GM12878 (cell line): ENCODE measurements around the gene SEZ6L2.

Experiments used
- CHD4 ChIP-seq: fragments of 200-600 bp; sonication (generic); IDR thresholded peaks from 2 replicates; pipeline ENCODE4 v1.6.1; 2016; ENCODE audit warnings: mild to moderate bottlenecking
- LARP7 ChIP-seq: fragments of 450-650 bp; IDR thresholded peaks from 2 replicates; pipeline ENCODE4 v1.6.1; 2017; ENCODE audit warnings: mild to moderate bottlenecking
- MEF2A ChIP-seq: IDR thresholded peaks from 2 replicates; pipeline ENCODE4 v1.6.1; 2011; ENCODE audit warnings: low read depth, mild to moderate bottlenecking, low read length, moderate library complexity; ENCODE audit not compliant: insufficient read depth
- NFYB ChIP-seq: IDR thresholded peaks from 2 replicates; pipeline ENCODE4 v1.6.1; 2011; ENCODE audit warnings: low read depth, mild to moderate bottlenecking, low read length, improper control_type of control experiment, moderate library complexity; ENCODE audit not compliant: insufficient read depth
- POLR2AphosphoS5 ChIP-seq: IDR thresholded peaks from 2 replicates; pipeline ENCODE4 v1.6.1; 2011; ENCODE audit warnings: mild to moderate bottlenecking, low read length, inconsistent platforms
- TF ChIP-seq, protein P1 (sequence below), 3 experiments: IDR thresholded peaks in 2 of 3; conservative IDR thresholded peaks in 1 of 3; 2 replicates each; pipeline ENCODE4 v1.5.1; 2011; ENCODE audit warnings: low read depth in 3 of 3, low read length in 3 of 3, mild to moderate bottlenecking in 3 of 3, control low read depth in 2 of 3, moderate library complexity in 2 of 3, inconsistent platforms in 1 of 3, mixed read lengths in 1 of 3; ENCODE audit not compliant: control insufficient read depth in 2 of 3, insufficient read depth in 1 of 3; ENCODE audit errors: extremely low read depth in 1 of 3
- TF ChIP-seq, protein P2 (sequence below): fragments of 450-650 bp; IDR thresholded peaks from 2 replicates; pipeline ENCODE4 v1.6.1; 2017; ENCODE audit warnings: mild to moderate bottlenecking, moderate library complexity

DNA sequence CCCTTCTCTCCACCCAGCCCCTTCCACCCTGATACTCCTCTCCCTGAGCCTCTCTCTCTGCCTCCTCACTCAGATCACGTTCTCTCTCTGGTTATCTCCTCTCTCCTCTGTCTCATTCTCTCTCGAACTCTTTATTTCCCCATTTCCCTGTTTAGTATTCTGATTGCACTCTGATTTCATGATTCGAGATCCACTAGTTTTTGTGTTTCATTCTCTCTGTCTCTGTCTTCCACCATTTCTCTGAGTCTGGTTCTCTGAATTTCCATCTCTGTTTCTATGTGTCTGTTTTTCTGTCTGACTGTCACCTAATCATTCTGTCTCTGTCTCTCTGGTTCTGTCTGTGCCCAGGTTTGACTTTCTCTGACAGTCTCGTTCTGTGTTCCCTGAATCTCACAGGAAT lies 2.0 kb downstream of the SEZ6L2 start:
- TF ChIP-seq, protein P1, sequence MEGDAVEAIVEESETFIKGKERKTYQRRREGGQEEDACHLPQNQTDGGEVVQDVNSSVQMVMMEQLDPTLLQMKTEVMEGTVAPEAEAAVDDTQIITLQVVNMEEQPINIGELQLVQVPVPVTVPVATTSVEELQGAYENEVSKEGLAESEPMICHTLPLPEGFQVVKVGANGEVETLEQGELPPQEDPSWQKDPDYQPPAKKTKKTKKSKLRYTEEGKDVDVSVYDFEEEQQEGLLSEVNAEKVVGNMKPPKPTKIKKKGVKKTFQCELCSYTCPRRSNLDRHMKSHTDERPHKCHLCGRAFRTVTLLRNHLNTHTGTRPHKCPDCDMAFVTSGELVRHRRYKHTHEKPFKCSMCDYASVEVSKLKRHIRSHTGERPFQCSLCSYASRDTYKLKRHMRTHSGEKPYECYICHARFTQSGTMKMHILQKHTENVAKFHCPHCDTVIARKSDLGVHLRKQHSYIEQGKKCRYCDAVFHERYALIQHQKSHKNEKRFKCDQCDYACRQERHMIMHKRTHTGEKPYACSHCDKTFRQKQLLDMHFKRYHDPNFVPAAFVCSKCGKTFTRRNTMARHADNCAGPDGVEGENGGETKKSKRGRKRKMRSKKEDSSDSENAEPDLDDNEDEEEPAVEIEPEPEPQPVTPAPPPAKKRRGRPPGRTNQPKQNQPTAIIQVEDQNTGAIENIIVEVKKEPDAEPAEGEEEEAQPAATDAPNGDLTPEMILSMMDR (IDR thresholded peaks at IDR 0.05 in 2 of 3, conservative IDR thresholded peaks at IDR 0.05 in 1 of 3; ENCODE audit: control insufficient read depth in 2 of 3, extremely low read depth in 1 of 3, insufficient read depth in 1 of 3, low read depth in 3 of 3, low read length in 3 of 3): no peak
- no peak for TF ChIP-seq MEF2A
- TF ChIP-seq LARP7: no peak
- TF ChIP-seq POLR2AphosphoS5: no peak
- TF ChIP-seq CHD4: no peak
- TF ChIP-seq NFYB: no peak
- TF ChIP-seq, protein P2, sequence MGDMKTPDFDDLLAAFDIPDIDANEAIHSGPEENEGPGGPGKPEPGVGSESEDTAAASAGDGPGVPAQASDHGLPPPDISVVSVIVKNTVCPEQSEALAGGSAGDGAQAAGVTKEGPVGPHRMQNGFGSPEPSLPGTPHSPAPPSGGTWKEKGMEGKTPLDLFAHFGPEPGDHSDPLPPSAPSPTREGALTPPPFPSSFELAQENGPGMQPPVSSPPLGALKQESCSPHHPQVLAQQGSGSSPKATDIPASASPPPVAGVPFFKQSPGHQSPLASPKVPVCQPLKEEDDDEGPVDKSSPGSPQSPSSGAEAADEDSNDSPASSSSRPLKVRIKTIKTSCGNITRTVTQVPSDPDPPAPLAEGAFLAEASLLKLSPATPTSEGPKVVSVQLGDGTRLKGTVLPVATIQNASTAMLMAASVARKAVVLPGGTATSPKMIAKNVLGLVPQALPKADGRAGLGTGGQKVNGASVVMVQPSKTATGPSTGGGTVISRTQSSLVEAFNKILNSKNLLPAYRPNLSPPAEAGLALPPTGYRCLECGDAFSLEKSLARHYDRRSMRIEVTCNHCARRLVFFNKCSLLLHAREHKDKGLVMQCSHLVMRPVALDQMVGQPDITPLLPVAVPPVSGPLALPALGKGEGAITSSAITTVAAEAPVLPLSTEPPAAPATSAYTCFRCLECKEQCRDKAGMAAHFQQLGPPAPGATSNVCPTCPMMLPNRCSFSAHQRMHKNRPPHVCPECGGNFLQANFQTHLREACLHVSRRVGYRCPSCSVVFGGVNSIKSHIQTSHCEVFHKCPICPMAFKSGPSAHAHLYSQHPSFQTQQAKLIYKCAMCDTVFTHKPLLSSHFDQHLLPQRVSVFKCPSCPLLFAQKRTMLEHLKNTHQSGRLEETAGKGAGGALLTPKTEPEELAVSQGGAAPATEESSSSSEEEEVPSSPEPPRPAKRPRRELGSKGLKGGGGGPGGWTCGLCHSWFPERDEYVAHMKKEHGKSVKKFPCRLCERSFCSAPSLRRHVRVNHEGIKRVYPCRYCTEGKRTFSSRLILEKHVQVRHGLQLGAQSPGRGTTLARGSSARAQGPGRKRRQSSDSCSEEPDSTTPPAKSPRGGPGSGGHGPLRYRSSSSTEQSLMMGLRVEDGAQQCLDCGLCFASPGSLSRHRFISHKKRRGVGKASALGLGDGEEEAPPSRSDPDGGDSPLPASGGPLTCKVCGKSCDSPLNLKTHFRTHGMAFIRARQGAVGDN: no peak
